H9 (cell line): ENCODE measurements around the gene SHH. TPM values are rescaled to one million over a fixed set of nuclear protein-coding genes. Genes with fewer than 3 reads are reported as not detected.

Experiments
- DNase-seq: peaks from one replicate; pipeline ENCODE4 v3.0.0-alpha.2; 2017
- H2AFZ ChIP-seq: one replicate; pipeline ENCODE4 v1.6.1; 2013; ENCODE audit warnings: mild to moderate bottlenecking, low read length, control low read depth, moderate library complexity
- H2AK5ac ChIP-seq: 2 replicates; pipeline ENCODE4 v1.6.1; 2013; ENCODE audit warnings: low read length, control low read depth, mixed read lengths; ENCODE audit not compliant: insufficient read length
- H2BK120ac ChIP-seq: one replicate; pipeline ENCODE4 v1.6.1; 2013; ENCODE audit warnings: low read depth, mild to moderate bottlenecking, low read length, control low read depth, inconsistent platforms; ENCODE audit not compliant: poor library complexity, severe bottlenecking
- H2BK12ac ChIP-seq: 2 replicates; pipeline ENCODE4 v1.6.1; 2013; ENCODE audit warnings: low read length, control low read depth, mixed read lengths, low read depth; ENCODE audit not compliant: insufficient read length
- H2BK15ac ChIP-seq: 2 replicates; pipeline ENCODE4 v1.6.1; 2013; ENCODE audit warnings: low read depth, low read length, control low read depth
- H2BK20ac ChIP-seq: one replicate; pipeline ENCODE4 v1.6.1; 2013; ENCODE audit warnings: low read depth, mild to moderate bottlenecking, low read length, control low read depth, inconsistent platforms; ENCODE audit not compliant: poor library complexity, severe bottlenecking
- H2BK5ac ChIP-seq: 2 replicates; pipeline ENCODE4 v1.6.1; 2013; ENCODE audit warnings: low read length, control low read depth, mixed read lengths; ENCODE audit not compliant: insufficient read length
- H3K14ac ChIP-seq: 2 replicates; pipeline ENCODE4 v1.6.1; 2013; ENCODE audit warnings: low read length, control low read depth; ENCODE audit not compliant: insufficient read depth
- H3K18ac ChIP-seq: 2 replicates; pipeline ENCODE4 v1.6.1; 2013; ENCODE audit warnings: low read depth, mild to moderate bottlenecking, mixed read lengths, low read length, control low read depth; ENCODE audit not compliant: insufficient read length
- H3K23ac ChIP-seq: 2 replicates; pipeline ENCODE4 v1.6.1; 2013; ENCODE audit warnings: low read length, control low read depth, mixed read lengths, low read depth; ENCODE audit not compliant: insufficient read length
- H3K23me2 ChIP-seq: 2 replicates; pipeline ENCODE4 v1.6.1; 2013; ENCODE audit warnings: low read depth, mild to moderate bottlenecking, mixed read lengths, low read length, control low read depth; ENCODE audit not compliant: insufficient read length, poor library complexity, severe bottlenecking
- H3K27ac ChIP-seq: 2 replicates; pipeline ENCODE4 v1.5.1; 2013; ENCODE audit warnings: low read length, control low read depth, mixed read lengths, low read depth; ENCODE audit not compliant: insufficient read length
- H3K27me3 ChIP-seq: 2 replicates; pipeline ENCODE4 v1.6.1; 2013; ENCODE audit warnings: low read length, control low read depth, inconsistent platforms; ENCODE audit not compliant: insufficient read depth
- H3K4ac ChIP-seq: 2 replicates; pipeline ENCODE4 v1.6.1; 2013; ENCODE audit warnings: low read depth, mild to moderate bottlenecking, control low read depth, inconsistent platforms, low read length, moderate library complexity
- H3K4me1 ChIP-seq: 2 replicates; pipeline ENCODE4 v1.6.1; 2013; ENCODE audit warnings: low read length, control low read depth, inconsistent platforms; ENCODE audit not compliant: insufficient read depth
- H3K4me2 ChIP-seq: 2 replicates; pipeline ENCODE4 v1.6.1; 2013; ENCODE audit warnings: low read length, control low read depth, mixed read lengths; ENCODE audit not compliant: insufficient read length, insufficient read depth
- H3K56ac ChIP-seq: 2 replicates; pipeline ENCODE4 v1.6.1; 2013; ENCODE audit warnings: low read depth, mild to moderate bottlenecking, mixed read lengths, low read length, control low read depth; ENCODE audit not compliant: insufficient read length
- H3K79me1 ChIP-seq: 2 replicates; pipeline ENCODE4 v1.6.1; 2013; ENCODE audit warnings: low read depth, mild to moderate bottlenecking, moderate library complexity, low read length, control low read depth, inconsistent platforms; ENCODE audit not compliant: insufficient read depth, poor library complexity, severe bottlenecking
- H3K79me2 ChIP-seq: 2 replicates; pipeline ENCODE4 v1.6.1; 2013; ENCODE audit warnings: low read length, control low read depth, inconsistent platforms; ENCODE audit not compliant: insufficient read depth
- H3K9ac ChIP-seq: 2 replicates; pipeline ENCODE4 v1.6.1; 2013; ENCODE audit warnings: low read length, control low read depth, mixed read lengths; ENCODE audit not compliant: insufficient read length; ENCODE audit errors: extremely low read depth
- H3K9me3 ChIP-seq: one replicate; pipeline ENCODE4 v1.6.1; 2013; ENCODE audit warnings: low read depth, low read length, inconsistent platforms; ENCODE audit not compliant: control insufficient read depth
- H3T11ph ChIP-seq: one replicate; pipeline ENCODE4 v1.6.1; 2013; ENCODE audit warnings: mild to moderate bottlenecking, low read length, control low read depth, inconsistent platforms
- H4K20me1 ChIP-seq: one replicate; pipeline ENCODE4 v1.6.1; 2013; ENCODE audit not compliant: control insufficient read depth, insufficient read length, insufficient read depth
- H4K5ac ChIP-seq: 2 replicates; pipeline ENCODE4 v1.6.1; 2013; ENCODE audit warnings: low read depth, mild to moderate bottlenecking, mixed read lengths, low read length, control low read depth; ENCODE audit not compliant: insufficient read length
- H4K8ac ChIP-seq: replicated peaks from 2 replicates; pipeline ENCODE4 v1.6.1; 2013; ENCODE audit warnings: low read length, control low read depth, mixed read lengths, low read depth; ENCODE audit not compliant: insufficient read length
- H4K91ac ChIP-seq: 2 replicates; pipeline ENCODE4 v1.6.1; 2013; ENCODE audit warnings: low read depth, mild to moderate bottlenecking, moderate library complexity, mixed read lengths, low read length, control low read depth; ENCODE audit not compliant: insufficient read length
- H3K27ac Mint-ChIP-seq, 3 experiments: 2 replicates in 2 of 3; 3 replicates in 1 of 3; pipeline ENCODE4 v1.8.0; 2020 to 2021; ENCODE audit warnings: mixed read lengths in 3 of 3, mild to moderate bottlenecking in 1 of 3, moderate library complexity in 1 of 3
- H3K27me3 Mint-ChIP-seq: 2 replicates; pipeline ENCODE4 v1.8.0; 2021; ENCODE audit warnings: low read depth, mild to moderate bottlenecking, moderate library complexity, mixed read lengths
- H3K36me3 Mint-ChIP-seq, 3 experiments: 2 replicates in 2 of 3; 3 replicates in 1 of 3; pipeline ENCODE4 v1.8.0; 2020 to 2021; ENCODE audit warnings: low read depth in 3 of 3, mixed read lengths in 3 of 3; ENCODE audit not compliant: insufficient read depth in 1 of 3
- H3K4me1 Mint-ChIP-seq, 2 experiments: 2 replicates each; pipeline ENCODE4 v1.8.0; 2020; ENCODE audit warnings: mixed read lengths in 2 of 2
- H3K4me3 Mint-ChIP-seq, 2 experiments: 2 replicates in 1 of 2; 3 replicates in 1 of 2; pipeline ENCODE4 v1.8.0; 2020 to 2021; ENCODE audit warnings: mild to moderate bottlenecking in 2 of 2, mixed read lengths in 2 of 2, moderate library complexity in 1 of 2
- H3K9me3 Mint-ChIP-seq, 2 experiments: 2 replicates in 1 of 2; 3 replicates in 1 of 2; pipeline ENCODE4 v1.8.0; 2020; ENCODE audit warnings: mild to moderate bottlenecking in 2 of 2, mixed read lengths in 2 of 2, moderate library complexity in 1 of 2
- WGBS: extraction: QIAGEN DNeasy Blood & Tissue Kit; methylation state at CpG from one replicate; pipeline ENCODE4 v1.1.7; 2013; ENCODE audit warnings: missing lambda C conversion rate, low lambda C conversion rate, mixed read lengths; ENCODE audit not compliant: insufficient read length; ENCODE audit errors: extremely low coverage; 5-methylcytosine and 5-hydroxymethylcytosine counted together
- total RNA-seq: library from RNA; stranded (reverse); gene quantifications from 2 replicates; pipeline ENCODE4 v1.2.1, GENCODE V29; 2021
- TF ChIP-seq, protein P1 (sequence below): fragments of 200-600 bp; sonication (generic); conservative IDR thresholded peaks from 3 replicates; pipeline ENCODE4 v1.8.0; 2021; ENCODE audit warnings: antibody characterized with exemption, mild to moderate bottlenecking

The SHH gene
- total RNA-seq, 1 experiment from 2014 or later: 0.07 TPM

DNA sequence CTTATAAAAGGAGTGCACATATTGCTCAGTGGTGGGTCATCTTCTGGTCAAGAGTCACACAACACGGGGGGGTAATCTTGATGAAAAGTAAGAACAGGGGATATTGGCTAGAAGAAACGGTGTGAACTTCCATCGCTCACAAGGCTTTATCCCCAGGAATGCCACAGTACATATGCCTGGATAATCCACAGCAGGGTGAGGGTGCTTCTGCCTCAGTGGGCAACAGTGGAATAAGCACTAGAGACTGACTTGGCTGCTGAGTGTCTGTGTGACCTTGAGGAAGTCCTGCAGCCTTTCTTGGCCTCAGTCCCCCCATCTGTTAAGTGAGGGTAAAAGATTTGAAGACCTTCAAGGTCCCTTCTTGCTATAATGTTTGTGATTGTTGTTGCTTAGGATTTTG lies 44.9 kb upstream of the SHH start:
- H2BK20ac ChIP-seq: no peak overlapping the region
- no peak overlapping the region for H3T11ph ChIP-seq
- Mint-ChIP-seq H3K27me3 (peaks cover 4% of the 10 kb centered on the region), H3K4me3 (no peak overlapping the region), H3K9me3 (no peaks in the 10 kb centered on the region), H3K36me3 (no peaks in the 10 kb centered on the region), H3K27ac (no peak overlapping the region), H3K4me1 (no peaks in the 10 kb centered on the region; a peak in 1 of 4 replicates)
- no peaks in the 10 kb centered on the region for H3K23me2 ChIP-seq
- H3K79me1 ChIP-seq: no peaks in the 10 kb centered on the region
- no peak overlapping the region for H3K56ac ChIP-seq
- H3K27me3 ChIP-seq: no peaks in the 10 kb centered on the region
- H3K4ac ChIP-seq: no peak overlapping the region
- no peaks in the 10 kb centered on the region for H4K20me1 ChIP-seq
- H2BK15ac ChIP-seq: no peak overlapping the region
- H3K4me1 ChIP-seq: no peaks in the 10 kb centered on the region
- no peak overlapping the region for H3K23ac ChIP-seq
- H2BK120ac ChIP-seq: no peak overlapping the region
- H2BK12ac ChIP-seq: no peak overlapping the region
- no peak overlapping the region for H4K5ac ChIP-seq
- no peak overlapping the region for H3K18ac ChIP-seq
- H2AK5ac ChIP-seq: no peak overlapping the region
- no peak overlapping the region for H2AFZ ChIP-seq
- H3K4me2 ChIP-seq: no peak overlapping the region
- no peak overlapping the region for H3K9ac ChIP-seq
- H4K8ac ChIP-seq: no peak overlapping the region
- H3K9me3 ChIP-seq: no peaks in the 10 kb centered on the region
- H4K91ac ChIP-seq: no peak overlapping the region
- no peaks in the 10 kb centered on the region for H3K79me2 ChIP-seq
- TF ChIP-seq, protein P1, sequence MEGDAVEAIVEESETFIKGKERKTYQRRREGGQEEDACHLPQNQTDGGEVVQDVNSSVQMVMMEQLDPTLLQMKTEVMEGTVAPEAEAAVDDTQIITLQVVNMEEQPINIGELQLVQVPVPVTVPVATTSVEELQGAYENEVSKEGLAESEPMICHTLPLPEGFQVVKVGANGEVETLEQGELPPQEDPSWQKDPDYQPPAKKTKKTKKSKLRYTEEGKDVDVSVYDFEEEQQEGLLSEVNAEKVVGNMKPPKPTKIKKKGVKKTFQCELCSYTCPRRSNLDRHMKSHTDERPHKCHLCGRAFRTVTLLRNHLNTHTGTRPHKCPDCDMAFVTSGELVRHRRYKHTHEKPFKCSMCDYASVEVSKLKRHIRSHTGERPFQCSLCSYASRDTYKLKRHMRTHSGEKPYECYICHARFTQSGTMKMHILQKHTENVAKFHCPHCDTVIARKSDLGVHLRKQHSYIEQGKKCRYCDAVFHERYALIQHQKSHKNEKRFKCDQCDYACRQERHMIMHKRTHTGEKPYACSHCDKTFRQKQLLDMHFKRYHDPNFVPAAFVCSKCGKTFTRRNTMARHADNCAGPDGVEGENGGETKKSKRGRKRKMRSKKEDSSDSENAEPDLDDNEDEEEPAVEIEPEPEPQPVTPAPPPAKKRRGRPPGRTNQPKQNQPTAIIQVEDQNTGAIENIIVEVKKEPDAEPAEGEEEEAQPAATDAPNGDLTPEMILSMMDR: no peak
- no CpG with 5 or more reads among the region's 3 CpGs for WGBS
- no peak overlapping the region for H3K14ac ChIP-seq
- no peak for DNase-seq
- H3K27ac ChIP-seq: no peak overlapping the region
- H2BK5ac ChIP-seq: no peak overlapping the region
